Stimulated activated naive CD8-positive, alpha-beta T cell treated with anti-CD3 and anti-CD28 coated beads, Interleukin-15, Interleukin-2, amounts not matched to agents 100 U/mL and 50 U/mL, for 24 hours (primary cell): ENCODE measurements around the gene ADAMTSL5.
A peak's percentile ranks its signal among the peaks of the same experiment; 100 is the strongest.
"Not testable (repeated sequence)": the region's sequence is repeated elsewhere in the genome, so short reads cannot be mapped to it uniquely, and the experiment has no call there.

Experiments used
- ATAC-seq: fragments of 150-1000 bp; cut with Tn5 transposase; one replicate; pipeline ENCODE4 v1.10.0; 2021
- DNase-seq: peaks from one replicate; pipeline ENCODE4 v3.0.0; 2021

ADAMTSL5 gene

DNA sequence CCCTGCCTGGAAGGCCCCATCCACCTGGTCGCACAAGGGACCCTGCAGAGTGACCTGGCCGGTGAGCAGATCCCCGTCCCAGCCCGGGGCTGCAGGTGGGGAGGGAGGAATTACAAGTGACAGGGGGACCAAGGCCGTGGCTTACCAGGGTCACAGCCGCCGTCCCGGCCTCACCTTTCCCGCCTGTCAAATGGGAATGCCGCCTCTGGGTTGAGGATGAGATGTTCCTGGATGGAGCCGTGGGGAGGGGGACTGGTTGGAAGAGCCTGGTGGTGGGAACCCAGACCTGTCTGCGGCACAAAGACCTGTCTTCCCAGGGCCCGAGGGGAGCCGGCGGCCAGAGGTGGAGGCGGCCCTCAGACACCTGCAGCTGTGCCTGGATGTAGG is 16.6 kb upstream of the ADAMTSL5 start:
- ATAC-seq: no peak
- no peak for DNase-seq

DNA sequence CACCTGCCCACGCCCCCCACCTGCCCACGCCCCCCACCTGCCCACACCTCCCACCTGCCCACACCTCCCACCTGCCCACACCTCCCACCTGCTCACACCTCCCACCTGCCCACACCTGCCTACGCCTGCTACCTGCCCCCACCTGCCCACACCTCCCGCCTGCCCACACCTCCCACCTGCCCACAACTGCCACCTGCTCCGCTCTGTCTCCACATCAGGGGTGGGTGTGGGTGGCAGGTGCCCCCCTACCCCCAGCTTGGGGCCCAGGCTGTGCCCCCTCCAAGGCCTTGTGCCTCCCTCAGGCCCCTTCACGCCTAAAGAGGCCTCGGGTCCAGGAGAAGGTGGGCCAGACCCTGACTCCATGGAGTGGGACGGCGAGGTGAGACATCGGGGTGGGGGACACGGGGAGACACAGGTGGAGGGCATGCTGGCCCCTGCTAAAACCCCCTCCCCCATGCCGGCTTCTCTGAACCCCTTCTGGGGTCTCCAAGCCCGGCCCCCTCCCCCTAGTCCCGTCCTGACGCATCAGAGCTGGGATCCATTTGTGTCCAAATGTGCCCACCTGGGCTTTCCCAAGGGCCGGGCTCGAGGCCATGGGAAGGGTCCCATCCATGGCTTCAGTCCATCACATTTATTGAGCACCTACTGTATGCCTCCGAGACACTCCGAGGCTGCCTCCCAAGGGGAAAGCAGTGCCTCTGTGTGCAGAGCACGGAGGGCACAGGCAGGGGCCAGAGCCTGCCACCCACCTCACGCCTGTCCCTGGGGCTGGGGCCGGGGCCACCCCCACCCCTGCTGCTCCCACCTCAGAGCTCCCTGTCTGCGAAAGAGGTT is 16.0 kb upstream of the ADAMTSL5 start:
- DNase-seq: no peak
- ATAC-seq: no peak

DNA sequence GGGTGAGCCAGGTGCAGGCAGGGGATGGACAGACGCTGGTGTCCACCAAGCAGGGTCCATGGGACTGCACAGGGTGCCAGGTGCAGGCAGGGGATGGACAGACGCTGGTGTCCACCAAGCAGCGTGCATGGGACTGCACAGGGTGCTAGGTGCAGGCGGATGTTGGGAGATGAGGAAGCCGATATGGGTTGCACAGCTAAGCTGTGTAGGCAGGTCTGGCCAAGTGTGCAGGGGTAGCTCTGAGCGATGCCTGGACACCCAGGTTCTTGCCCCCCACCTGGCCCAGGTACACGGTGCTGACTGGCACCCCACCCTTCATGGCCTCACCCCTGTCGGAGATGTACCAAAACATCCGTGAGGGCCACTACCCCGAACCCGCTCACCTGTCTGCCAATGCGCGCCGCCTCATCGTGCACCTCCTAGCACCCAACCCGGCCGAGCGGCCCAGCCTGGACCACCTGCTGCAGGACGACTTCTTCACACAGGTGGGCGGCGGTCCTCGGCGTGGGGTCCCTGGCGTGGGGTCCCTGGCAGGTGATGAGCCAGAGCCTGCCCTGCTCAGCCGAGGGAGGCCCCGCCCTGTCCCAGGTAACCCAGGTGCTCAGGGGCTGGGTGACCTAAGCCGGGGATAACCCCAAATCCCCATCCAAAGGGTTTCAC is 15.0 kb upstream of the ADAMTSL5 start:
- ATAC-seq (no peak), DNase-seq (no peak)

DNA sequence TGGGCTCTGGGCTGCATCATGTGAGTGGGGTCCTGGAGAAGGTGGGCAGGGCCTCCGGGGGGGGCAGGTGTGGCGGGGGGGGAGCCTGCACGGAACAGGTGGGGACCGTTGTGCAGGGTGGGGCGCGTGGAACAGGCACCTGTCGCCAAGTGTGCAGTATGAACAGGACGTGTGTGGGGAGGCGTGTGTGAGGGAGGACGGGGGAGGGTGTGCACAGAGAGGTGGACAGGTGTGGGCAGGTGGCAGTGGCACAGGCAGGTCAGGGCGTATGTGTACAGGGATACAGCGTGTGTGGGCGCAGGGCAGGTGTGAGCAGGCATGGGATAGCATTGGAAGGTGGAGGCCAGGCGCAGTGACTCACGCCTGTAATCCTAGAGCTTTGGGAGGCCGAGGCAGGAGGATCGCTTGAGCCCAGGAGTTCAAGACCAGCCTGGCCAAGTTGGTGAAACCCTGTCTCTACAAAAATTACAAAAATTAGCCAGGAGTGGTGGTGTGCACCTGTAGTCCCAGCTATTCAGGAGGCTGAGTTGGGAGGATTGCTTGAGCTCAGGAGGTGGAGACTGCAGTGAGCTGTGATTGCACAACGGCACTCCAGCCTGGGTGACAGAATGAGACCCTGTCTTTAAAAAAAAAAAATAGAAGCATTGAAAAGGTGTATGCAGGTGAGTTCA is 14.3 kb upstream of the ADAMTSL5 start:
- no peak for ATAC-seq

DNA sequence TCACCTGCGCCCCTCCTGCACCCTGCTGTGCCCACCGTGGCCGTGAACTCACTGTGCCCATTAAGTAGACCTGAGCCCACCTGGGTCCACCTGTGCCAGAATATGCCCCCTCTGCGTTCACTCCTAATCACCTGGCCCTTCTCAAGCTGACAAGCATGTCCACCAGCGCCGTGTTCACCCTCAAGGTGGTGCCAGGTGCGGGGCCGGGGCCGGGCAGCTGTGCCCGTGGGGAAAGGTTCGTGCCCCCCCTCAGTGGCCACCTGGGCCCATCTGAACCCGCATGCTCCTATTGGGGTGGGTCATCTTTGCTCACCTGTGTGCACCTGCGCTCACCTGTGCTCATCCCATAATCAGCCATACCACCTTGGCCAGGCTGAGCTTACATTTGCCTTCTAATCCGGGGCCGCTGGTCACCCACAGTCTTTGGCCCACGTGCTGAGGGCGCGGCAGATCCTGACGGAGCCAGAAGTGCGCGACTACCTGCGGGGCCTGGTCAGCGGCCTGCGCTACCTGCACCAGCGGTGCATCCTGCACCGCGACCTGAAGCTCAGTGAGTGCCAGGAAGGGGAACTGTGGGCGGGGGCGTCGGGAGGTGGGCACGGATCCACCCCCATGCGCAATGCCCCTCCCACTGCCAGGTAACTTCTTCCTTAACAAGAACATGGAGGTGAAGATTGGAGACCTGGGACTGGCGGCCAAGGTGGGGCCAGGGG is 13.4 kb upstream of the ADAMTSL5 start:
- ATAC-seq (no peak), DNase-seq (no peak)

More for the DNA sequence above, 14.3 kb upstream of the ADAMTSL5 start:
- no peak for DNase-seq

DNA sequence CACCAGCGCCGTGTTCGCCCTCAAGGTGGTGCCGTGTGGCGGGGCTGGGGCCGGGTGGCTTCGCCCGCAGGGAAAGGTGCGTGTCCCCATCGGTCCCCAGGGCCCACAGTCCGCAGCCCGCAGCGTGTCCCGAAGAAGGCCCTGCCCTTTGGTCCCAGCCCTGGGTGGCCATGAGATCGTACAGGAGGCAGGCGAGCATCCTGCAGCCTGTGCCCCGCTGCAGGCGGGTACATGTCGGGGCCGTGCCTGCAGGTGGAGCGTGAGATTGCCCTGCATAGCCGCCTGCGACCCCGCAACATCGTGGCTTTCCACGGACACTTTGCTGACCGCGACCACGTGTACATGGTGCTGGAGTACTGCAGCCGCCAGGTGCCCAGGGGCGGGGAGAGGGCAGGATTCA is 12.5 kb upstream of the ADAMTSL5 start:
- ATAC-seq: no peak
- DNase-seq: no peak

DNA sequence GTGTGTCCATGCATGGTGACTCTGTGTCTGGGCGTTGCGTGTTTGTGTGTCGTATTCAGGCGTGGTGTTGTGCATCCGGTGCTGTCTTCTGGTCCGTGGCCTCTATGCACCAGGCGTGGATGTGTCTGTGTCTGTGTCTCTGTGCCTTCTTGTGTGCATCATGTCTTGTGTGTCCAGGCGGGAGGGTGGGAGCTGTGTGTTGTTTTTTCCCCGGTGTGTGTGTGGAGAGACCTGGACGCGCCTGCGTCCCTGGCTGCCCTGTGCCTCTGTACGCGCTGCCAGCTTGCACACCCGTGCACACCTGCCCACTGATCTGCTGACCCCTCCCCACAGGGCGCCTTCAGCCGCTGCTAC is 12.1 kb upstream of the ADAMTSL5 start:
- DNase-seq (no peak), ATAC-seq (no peak)

DNA sequence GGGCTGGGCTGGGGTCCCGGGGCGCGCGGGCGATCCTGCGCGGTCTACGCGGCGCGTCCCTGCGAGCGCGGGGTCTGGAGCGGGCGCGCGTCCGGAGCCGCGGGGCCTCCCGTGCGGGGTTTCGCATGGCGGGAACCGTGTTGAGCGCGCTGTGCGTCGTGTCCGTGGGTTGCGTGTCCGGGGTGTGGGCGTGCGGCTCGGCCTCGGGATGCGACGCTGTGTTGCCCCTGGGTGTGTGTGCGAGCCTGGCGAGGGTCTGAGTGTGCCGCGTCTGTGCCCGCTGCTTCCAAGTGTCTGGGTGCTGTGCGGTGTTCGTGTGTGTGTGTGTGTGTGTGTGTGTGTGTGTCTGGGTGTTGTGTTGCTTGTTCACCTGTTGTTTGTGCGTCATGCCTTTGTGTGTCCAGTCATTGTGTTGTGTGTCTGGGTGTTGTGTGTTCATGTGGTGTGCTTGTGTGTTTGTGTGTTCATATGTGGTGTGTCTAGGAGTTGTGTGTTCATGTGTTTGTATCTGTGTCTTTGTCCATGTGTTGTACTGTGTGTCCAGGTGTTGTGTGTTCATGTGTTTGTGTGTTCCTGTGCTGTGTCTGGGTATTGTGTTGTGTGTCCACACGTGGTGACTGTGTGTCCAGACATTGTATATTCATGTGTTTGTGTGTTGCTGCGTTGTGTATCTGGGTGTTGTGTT is 11.6 kb upstream of the ADAMTSL5 start:
- ATAC-seq: no peak

DNA sequence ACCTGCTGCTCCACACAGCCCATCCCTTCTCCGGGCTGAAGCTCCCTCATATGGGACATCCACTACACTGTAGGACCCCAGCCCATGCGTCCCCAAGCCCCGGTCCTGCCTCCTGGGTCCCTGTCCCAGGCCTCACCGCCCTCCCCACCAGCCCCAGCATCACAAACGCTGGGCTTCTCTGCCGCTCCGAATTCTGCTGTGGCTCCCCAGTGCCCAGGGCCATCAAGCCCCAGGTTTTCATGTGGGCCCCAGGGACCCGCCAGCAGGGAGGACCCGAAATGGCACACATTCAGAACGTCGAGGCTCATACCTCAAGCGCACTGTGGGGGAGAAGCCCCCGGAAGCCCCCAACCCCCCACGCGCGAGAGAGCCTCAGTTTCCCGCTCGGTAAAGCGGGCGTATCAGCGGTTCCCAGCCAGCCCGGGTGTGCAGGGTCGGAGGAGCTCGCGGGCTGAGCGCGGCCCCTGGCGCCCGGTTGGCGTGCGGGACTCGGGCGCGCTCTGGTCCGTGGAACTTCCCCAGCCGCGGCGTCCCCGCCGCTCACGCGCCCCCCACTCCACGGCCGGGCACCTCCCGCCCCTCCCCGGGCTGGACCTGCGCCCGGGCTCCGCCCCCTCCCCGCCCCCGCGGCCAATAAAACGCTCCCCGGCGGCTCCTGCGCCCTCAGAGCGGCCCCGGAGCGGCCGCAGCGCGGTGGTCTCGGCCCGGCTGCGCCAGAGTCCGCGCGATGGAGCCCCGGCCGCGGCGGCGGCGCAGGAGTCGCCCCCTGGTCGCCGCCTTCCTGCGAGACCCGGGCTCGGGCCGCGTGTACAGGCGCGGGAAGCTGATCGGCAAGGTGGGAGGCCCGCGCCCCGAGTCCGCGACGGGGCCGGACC is 10.8 kb upstream of the ADAMTSL5 start, which contains the start of gene PLK5:
PLK5 (plus strand) TSS at position 666 of the 875 bp plus-strand sequence. CDS start 2,920 bp downstream, outside the sequence.
- no peak for ATAC-seq
- no peak for DNase-seq

More for the DNA sequence above, 11.6 kb upstream of the ADAMTSL5 start:
- DNase-seq: no peak

DNA sequence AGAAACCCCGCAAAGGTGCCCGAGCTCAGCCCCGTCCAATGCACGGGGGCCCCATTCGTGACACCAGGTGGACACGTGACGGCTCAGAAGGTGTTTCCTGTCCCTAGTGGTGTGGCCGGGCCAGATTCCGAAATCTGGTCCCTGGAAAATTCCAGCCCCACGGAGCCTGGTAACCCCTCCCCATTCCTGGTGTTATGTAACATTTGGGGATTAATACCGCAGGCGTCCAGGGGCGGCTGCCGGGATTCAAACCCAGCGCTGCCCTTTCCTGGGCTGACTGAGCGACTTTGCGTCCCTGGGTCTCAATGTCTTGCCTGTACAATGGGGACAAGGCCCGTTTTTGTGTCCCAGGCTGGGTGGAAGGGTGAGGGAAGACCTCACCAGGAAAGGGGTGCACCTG is 10.0 kb upstream of the ADAMTSL5 start:
- no peak for ATAC-seq
- no peak for DNase-seq

DNA sequence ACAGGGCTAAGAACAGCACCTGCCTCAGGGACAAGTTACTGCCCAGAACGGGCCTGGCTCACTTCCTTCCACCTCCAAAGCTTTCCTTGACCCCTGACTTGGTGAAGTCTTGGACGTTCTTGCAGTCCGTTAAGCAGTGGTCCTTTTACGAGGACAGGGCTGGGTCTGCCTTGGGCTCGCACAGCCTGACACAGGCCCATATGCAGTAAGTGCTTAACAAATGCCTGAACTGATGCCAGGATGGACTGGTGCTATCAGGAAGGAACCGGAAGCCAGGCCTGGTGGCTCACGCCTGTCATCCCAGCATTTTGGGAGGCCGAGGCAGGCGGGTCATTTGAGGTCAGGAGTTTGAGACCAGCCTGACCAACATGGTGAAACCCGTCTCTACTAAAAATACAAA is 9.2 kb upstream of the ADAMTSL5 start:
- ATAC-seq (no peak), DNase-seq (no peak)

DNA sequence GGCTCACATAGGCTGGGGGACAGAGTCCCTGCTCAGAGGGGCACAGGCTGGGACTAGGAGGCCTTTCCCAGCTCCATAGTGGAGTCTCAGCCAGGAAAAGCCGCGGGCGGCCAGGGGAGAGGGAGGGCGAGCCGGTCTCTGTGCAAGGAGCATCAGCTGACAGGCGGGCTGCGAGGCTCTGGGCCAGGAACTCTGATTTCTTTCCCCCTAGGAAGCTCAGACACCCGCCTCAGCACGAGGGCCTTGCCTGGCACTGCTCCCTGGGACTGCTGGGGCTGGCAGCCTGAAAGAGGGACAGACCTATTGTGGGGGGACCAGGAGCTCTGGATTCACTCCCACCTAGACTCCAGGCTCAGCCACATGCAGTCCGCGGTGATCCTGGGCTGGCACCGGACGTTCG is 8.8 kb upstream of the ADAMTSL5 start:
- DNase-seq: no peak
- ATAC-seq: no peak

DNA sequence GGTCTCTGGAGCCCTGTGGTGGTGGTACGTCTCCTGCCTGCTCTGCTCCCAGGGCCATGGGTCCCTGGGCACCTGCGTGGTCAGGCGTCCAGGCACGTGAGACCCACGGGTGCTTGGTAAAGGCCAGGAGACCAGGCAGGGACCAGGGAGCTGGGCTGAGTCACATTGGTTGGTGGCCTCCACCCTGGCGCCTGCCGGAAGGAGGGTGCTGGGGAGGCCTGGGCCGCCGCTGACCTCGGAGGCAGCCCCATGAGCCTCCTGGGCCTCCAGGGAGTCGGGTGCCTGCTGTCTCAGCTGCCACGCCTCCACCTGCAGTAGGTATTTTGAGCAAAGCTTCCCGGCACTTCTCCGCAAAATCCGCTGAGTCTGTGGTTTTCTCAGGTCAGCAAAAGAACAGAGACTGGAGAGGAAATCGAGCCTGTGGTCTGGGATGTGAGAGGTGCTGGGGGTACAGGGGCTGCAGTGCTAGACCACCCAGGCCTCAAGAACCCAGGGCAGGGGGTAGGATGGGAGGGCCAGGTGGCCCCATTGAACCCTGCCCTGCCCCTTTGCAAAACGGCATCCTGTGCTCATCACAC is 7.5 kb upstream of the ADAMTSL5 start:
- no peak for ATAC-seq
- no peak for DNase-seq

DNA sequence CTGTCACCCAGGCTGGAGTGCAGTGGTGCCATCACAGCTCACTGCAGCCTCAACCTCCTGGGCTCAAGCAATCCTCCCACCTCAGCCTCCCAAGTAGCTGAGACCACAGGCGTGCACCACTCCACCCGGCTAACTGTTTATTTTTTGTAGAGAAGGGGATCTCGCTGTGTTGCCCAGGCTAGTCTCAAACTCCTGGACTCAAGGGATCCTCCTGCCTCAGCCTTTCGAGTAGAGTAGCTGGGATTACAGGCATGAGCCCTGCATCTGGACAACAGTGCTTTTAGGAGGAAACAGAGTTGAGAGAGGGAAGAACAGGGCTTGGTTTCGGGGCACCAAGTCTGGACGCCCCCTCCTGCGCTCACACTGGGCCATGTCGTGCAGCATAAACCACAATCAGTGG is 7.0 kb upstream of the ADAMTSL5 start:
- ATAC-seq, DNase-seq: not testable (repeated sequence)

DNA sequence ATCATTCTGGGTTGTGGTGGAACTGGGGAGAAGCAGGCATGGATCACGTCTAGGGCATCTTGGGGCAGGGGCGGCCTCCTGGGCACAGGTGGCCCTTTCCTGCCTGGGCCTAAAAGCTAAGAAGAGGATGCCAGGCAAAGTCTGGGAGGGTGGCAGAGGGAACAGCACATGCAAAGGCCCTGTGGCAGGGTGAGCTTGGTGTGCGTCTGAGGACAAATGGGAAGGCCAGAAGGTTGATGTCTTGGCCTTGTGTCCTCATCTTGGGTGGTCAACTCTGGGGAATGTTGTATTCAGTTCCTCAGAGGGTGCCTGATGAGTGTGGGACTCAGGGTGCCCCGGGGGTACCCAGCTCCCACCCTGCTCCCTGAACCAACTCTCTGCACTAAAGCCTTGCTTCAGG is 5.7 kb upstream of the ADAMTSL5 start:
- no peak for DNase-seq
- no peak for ATAC-seq

DNA sequence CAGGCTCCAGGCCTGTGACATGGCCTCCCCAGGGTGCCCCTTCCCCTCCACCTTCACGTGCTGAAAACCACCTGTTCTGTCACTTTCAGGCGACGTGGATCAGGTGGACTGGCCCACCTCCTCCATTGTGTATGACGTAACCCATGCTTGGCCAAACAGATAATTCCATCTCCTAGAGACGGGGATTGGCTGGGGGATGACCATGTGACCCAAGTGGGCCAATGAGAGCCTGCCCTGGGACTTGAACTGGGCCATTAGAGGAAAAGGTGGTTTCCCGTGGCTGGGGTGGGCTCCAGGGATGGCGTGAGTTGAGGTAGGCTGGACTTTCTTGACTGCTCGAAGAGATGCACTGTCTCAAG is 3.6 kb upstream of the ADAMTSL5 start:
- DNase-seq: no peak
- no peak for ATAC-seq

DNA sequence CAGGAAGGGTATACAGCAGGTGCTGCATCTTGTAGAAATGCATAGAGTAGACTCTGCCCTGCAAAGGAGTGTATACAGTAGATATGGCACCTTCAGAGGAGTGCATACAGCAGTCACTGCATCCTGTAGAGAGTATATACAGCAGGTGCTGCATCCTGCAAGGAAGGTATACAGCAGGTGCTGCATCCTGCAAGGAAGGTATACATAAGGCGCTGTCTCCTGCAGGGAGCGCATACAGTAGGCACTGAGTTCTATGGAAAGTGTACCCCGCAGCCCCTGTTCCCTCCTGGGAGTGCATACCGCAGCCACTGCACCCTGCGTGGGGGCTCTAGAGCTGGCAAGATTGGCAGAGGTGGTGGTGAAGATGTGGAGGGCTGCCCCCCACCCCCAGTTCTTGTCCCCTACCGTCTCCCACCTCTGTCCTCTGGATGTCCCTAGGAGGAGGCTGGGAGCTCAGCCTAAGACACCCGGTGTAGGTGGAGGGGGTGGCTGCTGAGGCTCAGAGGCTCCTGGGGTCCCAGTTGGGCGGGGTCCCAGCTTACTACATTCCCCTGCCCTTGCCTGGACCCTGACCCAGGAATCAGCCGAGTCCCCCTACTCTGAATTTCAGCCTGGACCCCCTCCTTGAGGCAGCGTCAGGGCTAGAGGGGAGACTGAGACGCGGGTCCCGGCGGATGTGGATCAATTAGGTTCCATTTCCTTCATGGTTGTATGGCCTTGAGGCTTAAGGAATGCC is 2.3 kb upstream of the ADAMTSL5 start:
- no peak for ATAC-seq
- no peak for DNase-seq

DNA sequence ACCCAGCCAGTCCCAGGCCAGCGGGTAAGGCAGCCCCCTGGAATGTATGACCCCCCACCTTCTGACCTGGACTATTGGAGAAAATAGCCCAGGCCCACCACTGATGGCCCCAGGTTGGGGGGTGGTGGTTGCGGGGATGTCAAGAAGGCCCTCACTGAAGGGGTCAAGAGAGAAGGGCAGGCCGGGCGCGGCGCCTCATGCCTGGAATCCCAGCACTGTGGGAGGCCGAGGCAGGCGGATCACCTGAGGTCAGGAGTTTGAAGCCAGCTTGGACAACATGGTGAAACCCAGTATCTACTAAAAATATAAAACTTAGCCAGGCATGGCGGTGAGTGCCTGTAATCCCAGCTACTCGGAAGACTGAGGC is 1.5 kb upstream of the ADAMTSL5 start:
- DNase-seq (no peak), ATAC-seq (no peak)

DNA sequence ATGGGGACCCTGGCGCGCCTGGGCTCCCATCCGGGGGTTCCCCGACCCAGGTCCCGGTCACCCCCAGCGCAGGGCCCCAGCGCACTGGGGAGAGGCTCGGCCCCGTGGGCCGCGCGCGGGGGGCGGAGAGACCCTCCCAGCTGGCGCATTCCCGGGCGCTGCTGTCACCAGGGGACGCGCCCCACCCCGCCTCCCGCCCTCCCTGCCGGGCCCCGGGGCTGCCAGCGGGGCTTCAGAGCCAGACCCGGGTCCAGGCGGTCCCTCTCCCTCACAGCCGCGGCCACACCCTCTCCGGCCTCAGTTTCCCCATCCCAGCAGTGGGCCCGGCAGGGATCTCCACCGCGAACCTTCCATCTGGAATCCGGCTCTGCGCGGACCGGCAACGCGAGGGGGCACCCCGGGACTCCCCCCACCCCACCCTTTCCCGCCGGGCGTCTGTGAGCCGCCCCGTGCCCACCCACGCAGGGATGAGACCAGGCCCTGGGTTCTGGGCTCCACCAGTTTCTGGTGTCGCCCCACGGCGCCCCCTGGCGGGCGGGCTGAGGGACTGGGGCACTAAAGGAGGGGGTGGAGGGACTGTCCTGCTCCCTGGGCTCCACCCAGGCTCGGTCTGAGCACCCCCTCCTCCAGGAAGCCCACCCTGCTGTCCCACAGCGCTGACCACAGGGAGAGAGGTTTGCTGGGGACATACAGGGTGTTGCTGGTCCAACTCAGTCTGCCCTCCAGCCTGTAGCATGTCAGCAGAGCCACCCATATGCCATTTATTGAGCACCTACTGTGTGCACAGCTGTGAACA is 878 bp upstream of the ADAMTSL5 start:
- ATAC-seq (peak; percentile 51), DNase-seq (peak; percentile 83)
